ENCODE data around the gene MED12L. TPM values are rescaled to one million over a fixed set of nuclear protein-coding genes. Genes with fewer than 3 reads are reported as not detected.

The MED12L gene
- total RNA-seq, 2 experiments from 2014 or later, result 1.5 to 1.8 TPM

DNA sequence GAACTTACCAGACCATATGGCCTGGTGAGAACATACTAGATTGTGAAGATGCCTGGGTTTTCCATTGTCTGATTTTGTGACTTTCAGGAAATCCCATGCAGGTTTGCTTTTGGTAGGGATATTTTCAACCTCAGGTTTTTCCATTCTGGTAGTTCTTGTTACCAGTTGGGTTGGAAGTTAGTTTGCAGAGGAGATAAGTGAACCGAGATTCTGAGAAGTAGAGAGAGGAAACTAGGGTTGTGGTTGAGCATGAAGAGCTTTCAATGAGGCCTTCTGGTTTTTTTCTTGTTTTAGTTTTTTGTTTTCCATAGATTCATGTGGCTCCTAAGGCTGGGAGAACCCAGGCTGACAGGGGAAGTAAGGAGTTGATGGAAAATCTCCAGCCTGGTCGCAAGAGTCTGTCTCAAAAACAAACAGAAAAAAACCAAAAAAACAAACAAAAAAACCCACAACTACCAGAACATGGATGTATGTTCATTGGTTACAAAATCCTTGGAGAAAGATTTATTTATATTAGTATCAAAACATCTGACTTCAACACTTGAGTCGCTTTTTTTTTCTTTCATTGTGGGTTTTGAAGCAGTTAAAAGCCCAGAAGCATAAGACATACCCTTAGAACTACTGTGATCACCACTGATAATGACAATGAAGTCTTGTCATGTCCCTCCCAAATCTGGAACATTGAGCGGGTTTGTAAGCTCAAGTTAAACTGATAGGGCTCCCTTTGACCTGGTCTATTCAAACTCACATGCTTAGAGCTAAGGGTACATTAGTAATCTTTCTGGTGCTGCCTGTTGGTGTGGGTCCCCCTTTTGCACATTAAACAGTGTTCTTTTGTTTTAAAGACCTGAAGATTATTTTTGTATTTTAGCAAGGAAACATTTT is 114.3 kb downstream of the MED12L start:
- ChIA-PET CTCF (interaction anchor here (0.7 to 2.4 kb wide), 5 partner anchors 11 to 285 kb away, joined by 3 to 9 read pairs (median 5); no protein-coding TSS in a partner anchor), POLR2A (interaction anchor here (0.7 to 5.0 kb wide), 7 partner anchors 9 to 1099 kb away, joined by 3 to 61 read pairs (median 4); partner anchors contain the start of gene SIAH2)

DNA sequence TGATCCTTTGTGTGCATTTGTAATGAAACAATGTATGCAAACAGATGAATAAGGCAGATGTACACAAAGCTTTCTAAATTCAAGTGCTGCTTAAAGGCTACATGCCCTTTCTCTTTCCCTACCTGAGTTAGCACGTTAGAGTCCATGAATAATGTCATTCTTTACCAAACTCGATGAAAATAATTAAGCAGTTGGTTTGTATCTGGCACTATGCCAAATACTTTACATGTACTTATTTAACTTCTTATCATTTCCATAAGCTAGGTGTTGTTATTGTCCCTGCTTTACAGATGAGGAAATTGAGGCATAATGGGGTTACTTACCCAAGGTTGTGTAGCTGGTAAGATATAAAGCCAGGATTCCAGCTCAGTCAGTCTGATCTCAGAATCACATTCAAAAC is 115.1 kb downstream of the MED12L start:
- POLR2A ChIA-PET, result interaction anchor here (0.7 to 5.0 kb wide), 8 partner anchors 9 to 1098 kb away, joined by 3 to 61 read pairs (median 4); partner anchors contain the start of genes MBNL1 and SIAH2
- CTCF ChIA-PET, result interaction anchor here (0.7 to 2.4 kb wide), 6 partner anchors 10 to 286 kb away, joined by 3 to 9 read pairs (median 4); no protein-coding TSS in a partner anchor

DNA sequence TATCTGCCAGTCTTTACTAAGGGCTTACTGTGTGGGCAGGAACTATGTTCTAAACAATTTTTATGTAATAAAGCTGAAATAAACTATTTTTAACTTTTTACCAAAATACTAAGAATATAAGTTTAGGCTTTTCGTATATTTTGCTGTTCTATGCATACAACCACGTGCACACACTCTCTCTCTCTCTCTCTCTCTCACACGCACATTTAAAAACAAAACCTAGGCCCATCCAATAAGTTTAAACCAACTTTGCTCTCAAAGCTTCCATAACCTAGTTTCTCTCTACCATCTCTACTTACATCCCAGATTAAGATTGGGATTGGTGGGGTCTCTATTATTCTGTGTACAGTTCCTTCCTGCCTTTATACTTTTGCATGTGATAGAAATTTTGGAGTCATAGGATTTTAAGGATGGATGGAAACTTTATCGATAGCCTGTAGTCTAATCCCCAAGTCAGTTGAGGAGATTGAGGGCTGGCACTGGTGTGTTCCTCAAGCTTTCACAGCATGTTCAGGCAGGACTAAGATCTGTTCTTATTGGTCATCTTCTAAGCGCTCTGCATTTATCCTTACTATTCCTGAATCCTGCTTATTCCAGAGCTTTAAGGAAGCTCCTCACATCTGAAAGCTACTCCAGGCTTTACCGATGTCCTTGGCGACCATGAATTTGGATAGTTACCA is 115.7 kb downstream of the MED12L start:
- CTCF ChIA-PET, result interaction anchor here (1.2 to 1.7 kb wide), 2 partner anchors 10 to 29 kb away, joined by 3 to 4 read pairs; no protein-coding TSS in a partner anchor
- POLR2A ChIA-PET, result interaction anchor here (0.8 to 5.0 kb wide), 8 partner anchors 9 to 1072 kb away, joined by 3 to 61 read pairs (median 4); partner anchors contain the start of genes MBNL1 and SIAH2

DNA sequence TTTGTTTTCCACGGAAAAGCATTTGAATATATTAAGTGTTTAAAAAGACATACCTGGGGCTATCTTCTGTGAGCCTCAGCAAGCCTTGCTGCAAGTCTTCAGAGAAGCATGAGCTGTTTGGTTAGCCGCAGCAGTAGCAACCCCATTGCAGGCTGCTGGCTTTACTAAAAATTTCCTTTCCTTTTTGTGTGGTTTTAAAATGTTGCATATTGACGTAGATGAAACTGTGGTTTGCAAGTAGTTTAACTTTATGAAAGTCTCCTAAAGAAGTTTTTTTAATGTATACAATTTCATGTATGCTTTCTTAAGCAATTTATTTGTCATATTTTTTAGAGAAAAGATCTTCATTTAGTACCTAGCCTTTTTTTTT is 117.6 kb downstream of the MED12L start, which contains the start of gene GPR171:
TSS of gene GPR171 (minus strand) at position 166 of the 370 bp plus-strand sequence. CDS start 3,830 bp downstream, outside the sequence.
- ChIA-PET CTCF (interaction anchor here (0.7 to 1.3 kb wide), 4 partner anchors 35 to 1066 kb away, joined by 3 to 4 read pairs (median 4); no protein-coding TSS in a partner anchor), POLR2A (interaction anchor here (0.7 to 5.0 kb wide), 6 partner anchors 11 to 1054 kb away, joined by 3 to 61 read pairs (median 4); partner anchors contain the start of gene SIAH2)

DNA sequence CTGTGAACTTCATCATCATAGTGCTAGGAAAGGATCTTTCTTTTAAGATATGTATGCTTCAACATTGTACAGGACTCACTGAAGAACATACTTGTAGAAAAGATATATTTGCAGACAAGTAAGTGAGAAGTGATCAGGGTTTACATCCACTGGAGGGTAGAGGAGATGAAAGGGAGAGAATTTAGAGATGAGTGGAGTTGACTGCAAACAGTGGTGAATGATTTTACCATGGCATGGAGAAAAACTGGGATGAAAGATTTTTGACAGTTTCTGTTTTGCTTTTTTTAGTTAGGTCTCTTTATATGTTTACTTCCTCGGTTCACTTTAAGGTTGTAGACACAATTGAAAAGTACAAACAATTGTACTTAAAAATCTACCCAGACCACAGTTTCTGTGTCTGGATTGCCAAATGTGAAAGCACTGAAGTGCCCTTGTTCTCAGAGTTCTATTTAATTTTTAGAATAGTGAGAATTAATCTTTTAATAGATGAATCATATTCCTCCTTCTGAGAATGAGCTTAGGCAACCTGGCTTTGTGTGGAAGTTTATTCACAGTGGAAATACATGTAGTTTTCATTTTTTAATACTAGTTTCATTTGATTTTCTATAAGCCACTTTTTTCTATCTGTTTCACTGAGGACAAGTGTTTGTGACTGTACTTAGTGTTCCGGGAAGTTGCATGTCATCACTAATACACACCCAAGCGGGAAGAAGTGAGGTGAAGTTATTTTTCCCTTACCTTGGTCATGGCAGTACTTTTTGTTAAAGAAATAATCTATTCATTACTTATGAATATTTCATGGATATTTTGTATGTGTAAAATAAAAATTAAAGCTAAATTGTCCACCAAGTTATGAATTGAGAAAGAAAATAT is 119.3 kb downstream of the MED12L start:
- ChIA-PET CTCF (interaction anchor here (2.0 kb wide), 1 partner anchor 12 kb away, joined by 6 read pairs; no protein-coding TSS in a partner anchor), POLR2A (interaction anchor here (0.9 to 2.5 kb wide), 3 partner anchors 21 to 441 kb away, joined by 5 to 27 read pairs (median 7); partner anchors contain the start of gene SIAH2)

DNA sequence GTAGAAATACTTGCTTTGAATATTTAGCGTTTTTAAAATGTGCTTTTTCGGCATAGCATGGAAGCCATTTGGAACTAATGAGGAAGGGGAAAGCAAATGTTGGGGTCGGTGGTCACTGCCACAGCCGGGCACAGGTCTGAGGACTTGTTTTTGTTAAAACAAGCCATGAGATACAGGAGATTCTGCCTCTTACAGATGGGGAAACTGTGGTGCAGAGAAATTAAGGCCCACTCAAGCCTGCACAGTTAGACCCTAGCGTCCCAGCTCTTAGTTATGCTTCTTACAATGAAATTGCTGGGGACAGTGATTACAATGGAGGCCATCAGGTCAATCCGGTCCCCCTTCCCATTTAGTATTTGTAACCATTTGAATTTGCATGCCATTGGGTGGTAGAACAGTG is 120.0 kb downstream of the MED12L start:
- POLR2A ChIA-PET, result interaction anchor here (0.9 to 2.5 kb wide), 4 partner anchors 20 to 1063 kb away, joined by 5 to 27 read pairs (median 8); partner anchors contain the start of genes MBNL1 and SIAH2
- CTCF ChIA-PET, result interaction anchor here (0.5 to 2.0 kb wide), 4 partner anchors 11 to 20 kb away, joined by 3 to 6 read pairs (median 4); no protein-coding TSS in a partner anchor

DNA sequence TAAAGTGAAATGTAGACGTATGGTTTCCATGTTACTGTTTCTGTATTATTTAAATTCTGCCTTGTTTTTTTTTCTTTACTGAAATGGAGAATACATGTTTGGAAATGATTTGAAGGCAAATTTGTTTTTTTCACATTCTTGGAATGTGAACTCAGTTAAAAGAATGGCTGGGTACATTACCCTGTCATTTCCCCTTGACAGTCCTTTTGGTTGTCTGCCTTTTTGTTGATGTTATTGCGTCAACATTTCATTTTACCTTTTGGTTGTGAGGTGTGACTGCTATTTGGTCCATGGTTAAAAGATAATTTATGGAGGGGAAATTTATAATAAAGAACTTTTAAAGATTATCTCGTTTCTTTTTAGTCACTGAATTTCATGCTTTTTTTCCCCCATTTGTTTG is 120.7 kb downstream of the MED12L start:
- CTCF ChIA-PET, result interaction anchor here (0.7 to 2.0 kb wide), 4 partner anchors 13 to 54 kb away, joined by 3 to 6 read pairs (median 4); no protein-coding TSS in a partner anchor

DNA sequence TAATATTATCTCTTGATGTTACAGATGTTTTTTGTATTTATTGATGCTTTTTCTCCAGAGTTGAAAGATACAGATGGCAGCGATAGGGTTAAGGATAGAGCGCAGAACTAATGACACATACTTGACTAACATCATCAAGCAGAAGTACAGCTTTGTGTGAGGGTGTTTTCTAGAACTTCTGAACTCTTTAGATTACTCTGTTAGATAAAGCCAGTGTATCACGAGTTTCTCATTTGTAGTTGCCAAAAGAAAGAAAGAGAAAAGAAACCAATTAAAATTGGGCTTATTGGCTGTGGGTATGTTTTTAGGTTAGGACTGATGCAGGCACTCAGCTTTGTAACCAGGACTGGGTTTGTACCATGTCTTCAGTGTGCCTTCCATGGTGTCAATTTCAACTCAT is 124.2 kb downstream of the MED12L start:
- CTCF ChIA-PET, result interaction anchor here (0.7 kb wide), 1 partner anchor 18 kb away, joined by 3 read pairs; no protein-coding TSS in a partner anchor
- POLR2A ChIA-PET, result interaction anchor here (1.7 kb wide), 1 partner anchor 9 kb away, joined by 6 read pairs; no protein-coding TSS in a partner anchor

More for the DNA sequence above, 120.7 kb downstream of the MED12L start:
- POLR2A ChIA-PET, result interaction anchor here (0.6 to 2.5 kb wide), 10 partner anchors 19 to 1217 kb away, joined by 4 to 27 read pairs (median 7); partner anchors contain the start of genes EIF2A, MBNL1, SERP1 and SIAH2

DNA sequence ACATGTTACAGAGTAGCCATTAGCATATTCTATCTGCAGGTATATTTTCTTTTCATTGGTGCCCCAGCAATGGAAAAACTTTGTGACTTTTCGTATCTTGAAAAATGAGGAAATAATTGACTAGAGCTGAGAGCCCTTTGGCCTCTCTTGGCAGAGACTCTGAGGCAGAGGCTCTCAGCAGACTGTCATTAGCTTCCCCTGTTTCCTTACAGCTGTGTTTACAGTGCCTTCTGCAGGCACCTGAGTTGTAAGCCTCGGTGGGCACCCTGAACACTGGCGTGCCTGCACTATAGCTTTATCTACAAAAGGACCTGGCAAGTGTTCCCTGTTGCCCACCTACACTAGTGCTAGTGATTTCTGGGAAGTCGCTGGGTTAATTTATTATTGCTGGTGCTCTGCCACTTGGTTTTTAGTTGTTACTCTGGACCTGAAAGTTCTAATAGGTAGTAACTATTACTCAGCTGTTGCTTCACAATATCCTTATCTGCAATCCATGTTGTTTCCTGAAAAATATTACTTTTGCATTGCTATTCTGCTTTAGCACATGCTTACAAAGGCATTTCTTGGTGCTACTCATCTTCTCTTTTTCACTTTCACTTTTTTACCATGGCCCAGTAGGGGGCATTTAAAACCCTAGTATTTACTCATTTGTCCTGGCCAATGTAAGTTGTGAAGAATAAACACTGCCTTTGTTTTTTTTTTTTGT is 125.4 kb downstream of the MED12L start:
- ChIA-PET POLR2A (interaction anchor here (0.6 to 1.7 kb wide), 3 partner anchors 10 to 1949 kb away, joined by 4 to 6 read pairs (median 4); no protein-coding TSS in a partner anchor), CTCF (interaction anchor here (0.9 to 2.1 kb wide), 3 partner anchors 10 to 68 kb away, joined by 3 to 7 read pairs (median 4); partner anchors contain the start of gene P2RY14)

DNA sequence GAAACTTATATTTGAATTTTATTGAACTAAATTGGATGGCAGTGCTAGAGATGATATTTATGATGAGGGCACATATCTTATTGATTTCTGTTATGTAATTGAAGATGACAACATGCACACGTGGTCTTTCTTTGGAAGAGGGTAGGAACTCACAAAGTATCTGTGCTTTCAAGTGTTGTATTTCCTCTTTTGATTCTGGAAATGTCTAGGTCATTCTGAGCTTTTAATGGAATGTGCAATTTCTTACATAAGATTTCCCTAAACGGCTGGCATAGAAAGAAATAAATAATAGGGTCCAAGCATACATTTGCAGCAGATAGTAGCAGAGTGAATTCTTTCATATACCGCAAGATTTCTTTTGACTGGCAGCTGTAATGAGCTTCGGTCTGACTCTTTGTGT is 127.7 kb downstream of the MED12L start:
- CTCF ChIA-PET, result no interaction called here
- POLR2A ChIA-PET, result no interaction called here

DNA sequence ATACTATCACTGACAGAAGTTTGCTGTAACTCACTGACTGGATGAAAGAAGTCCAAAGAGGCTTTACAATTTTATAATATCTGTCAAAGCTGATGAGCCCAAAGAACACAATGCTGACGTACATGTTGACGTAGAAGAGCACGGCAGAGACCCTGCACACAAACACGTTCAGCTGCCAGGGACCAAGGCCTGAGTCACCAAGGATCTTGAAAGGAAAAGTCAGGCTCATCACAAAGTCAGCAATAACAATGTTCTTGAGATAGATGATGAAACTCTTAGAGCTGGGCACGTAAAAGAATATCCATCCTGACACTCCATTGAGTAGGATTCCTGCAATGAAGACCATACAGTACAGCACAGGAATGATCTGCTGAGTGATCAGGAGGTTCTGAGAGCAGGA is 128.4 kb downstream of the MED12L start:
- ChIA-PET POLR2A (no interaction called here), CTCF (no interaction called here)

DNA sequence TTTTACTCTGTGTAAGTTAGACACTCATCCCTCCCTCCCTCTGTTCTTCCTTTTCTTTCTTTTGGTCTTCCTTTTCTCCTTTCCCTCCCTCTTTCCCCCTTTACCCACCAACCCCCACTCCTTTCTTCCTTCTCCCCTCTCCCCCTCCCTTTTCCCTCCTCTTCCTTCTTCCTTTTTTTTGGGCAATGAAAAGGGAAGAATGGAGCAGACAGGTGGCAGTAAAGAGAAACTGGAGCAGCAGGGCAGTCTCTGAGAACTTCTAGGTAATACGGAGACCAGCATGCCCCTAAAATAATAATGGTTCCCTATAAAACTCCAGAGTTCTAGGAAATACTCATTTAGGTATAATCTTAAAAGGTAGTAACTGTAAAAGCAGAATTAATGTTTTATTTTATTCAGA is 129.0 kb downstream of the MED12L start:
- ChIA-PET CTCF (no interaction called here), POLR2A (no interaction called here)

DNA sequence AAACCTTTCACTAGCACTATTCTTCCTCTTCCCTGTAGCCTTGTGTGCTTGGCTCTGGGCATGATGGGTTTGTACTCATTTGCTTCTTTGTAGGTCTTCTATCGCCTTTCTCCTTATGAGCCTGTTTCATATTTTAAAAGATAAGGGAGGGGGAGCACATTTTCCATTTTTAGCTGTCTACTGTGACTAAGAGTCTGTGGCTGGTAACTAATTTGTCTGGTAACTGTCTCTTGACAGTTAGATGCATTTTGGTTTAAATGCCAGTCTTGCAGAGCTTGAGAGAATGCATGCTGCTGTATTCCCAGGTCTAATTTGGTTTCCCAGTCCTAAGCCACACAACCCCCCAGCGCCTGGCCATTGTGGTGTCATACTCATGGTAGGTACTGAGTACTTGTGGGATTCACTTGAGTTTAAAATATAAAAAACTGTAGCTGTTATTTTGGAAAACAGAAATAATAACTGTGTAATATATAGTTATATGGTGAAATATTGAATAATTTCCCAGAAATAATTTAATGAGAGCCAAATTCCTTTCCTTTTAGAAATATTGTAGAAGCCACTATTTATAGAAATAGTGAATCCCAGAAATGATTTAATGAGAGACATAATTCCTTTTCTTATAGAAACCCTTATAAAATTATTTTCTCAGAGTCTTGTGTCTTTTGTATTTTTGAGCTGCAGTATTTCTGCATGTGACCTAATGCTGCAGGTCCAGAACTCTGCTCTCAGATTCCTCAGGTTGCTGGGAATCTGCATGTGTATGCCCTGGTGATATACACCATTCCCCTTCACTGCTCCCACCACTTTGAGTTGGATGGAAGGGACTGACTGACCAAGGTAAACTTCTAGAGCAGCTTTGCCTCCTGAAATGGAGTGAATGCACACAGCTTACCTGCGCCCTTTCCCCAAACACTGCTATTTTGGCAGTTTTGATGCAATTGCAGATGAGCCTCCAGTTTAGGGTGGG is 131.5 kb downstream of the MED12L start:
- CTCF ChIA-PET, result interaction anchor here (0.5 to 2.4 kb wide), 4 partner anchors 11 to 45 kb away, joined by 3 to 6 read pairs (median 4); no protein-coding TSS in a partner anchor
- POLR2A ChIA-PET, result interaction anchor here (0.7 kb wide), 1 partner anchor 36 kb away, joined by 3 read pairs; no protein-coding TSS in a partner anchor

DNA sequence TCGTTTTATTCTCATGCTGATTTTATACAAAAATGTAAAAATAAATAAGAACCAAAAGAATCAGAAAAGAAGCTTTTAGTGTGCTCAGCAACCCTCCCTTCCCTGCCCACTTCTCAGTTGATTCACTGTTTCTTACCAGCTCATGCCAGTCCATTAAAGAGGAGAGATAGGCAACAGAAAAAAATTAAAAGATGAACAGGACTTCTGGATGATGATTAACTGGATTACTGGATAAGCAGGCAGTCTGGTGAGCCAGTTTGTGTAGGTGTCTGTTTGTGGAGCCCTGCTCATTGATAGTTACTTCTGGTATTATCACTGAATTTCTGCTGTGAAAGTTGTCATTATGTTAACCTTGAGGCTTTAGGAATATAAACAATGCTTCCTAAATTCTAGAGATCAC is 132.7 kb downstream of the MED12L start:
- ChIA-PET POLR2A (no interaction called here), CTCF (interaction anchor here (1.5 to 2.4 kb wide), 2 partner anchors 10 to 46 kb away, joined by 4 to 6 read pairs; no protein-coding TSS in a partner anchor)

DNA sequence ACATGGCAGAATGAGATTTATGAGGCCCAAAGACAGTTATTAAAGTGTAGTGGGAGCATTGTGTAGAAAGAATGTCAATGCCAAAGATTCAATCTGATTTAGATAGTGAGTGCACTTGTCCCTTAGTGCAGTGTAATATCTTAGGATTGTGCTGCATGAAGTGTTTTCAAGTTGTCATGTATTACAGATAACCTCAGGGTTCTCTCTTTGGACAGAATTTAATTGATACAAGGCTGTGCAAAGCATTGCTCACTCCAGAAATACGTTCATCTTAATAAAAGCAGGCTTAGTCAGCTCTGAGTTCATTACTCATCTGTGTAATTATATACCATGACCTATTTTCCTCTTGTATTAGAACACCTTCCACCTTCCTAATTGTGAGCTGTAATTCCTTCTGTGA is 133.6 kb downstream of the MED12L start:
- CTCF ChIA-PET, result interaction anchor here (0.8 to 1.0 kb wide), 2 partner anchors 13 to 51 kb away, joined by 4 to 5 read pairs; no protein-coding TSS in a partner anchor
- POLR2A ChIA-PET, result no interaction called here

Data from activated CD8-positive, alpha-beta memory T cell treated with anti-CD3 and anti-CD28 coated beads for 36 hours (primary cell).